ENCODE data around the gene CDHR5. TPM values are rescaled to one million over a fixed set of nuclear protein-coding genes. Genes with fewer than 3 reads are reported as not detected.

The CDHR5 gene
- total and polyA plus RNA-seq, 2 experiments from 2014 or later: 114 to 166 TPM

GRCh38 chr11:637593-638521, 13.1 kb upstream of the CDHR5 start:
- Histone ChIP-seq H3K79me2 (no peaks in the 10 kb centered on the region), H4K20me1 (ENCODE audit: insufficient read depth, poor library complexity, severe bottlenecking) (peaks cover 43% of the 10 kb centered on the region), H3K4me2 (peak overlapping the region; percentile 82), H3K9me2 (replicated peaks; ENCODE audit: insufficient read depth) (no peaks in the 10 kb centered on the region), H2AFZ (no peak overlapping the region), H3K4me3 (no peak overlapping the region), H3K27ac (no peak overlapping the region), H3K9me3 (ENCODE audit: low read depth) (no peaks in the 10 kb centered on the region), H3K36me3 (replicated peaks; ENCODE audit: insufficient read depth, low read depth) (no peaks in the 10 kb centered on the region), H3K4me1 (ENCODE audit: insufficient read depth) (peaks cover 22% of the 10 kb centered on the region), H3K27me3 (peaks cover 40% of the 10 kb centered on the region)
- 16% methylated on average over 38 of the region's 55 CpGs for WGBS (ENCODE audit: low lambda C conversion rate, missing lambda C conversion rate)
- TF ChIP-seq CTCF (IDR thresholded peaks at IDR 0.05; ENCODE audit: poor library complexity) (no peak), EZH2phosphoT487 (IDR thresholded peaks at IDR 0.05; ENCODE audit: low read depth, severe bottlenecking, unreplicated experiment) (peak; percentile 36), EZH2 (IDR thresholded peaks at IDR 0.05; ENCODE audit: borderline replicate concordance) (peak; percentile 91)
- peak; percentile 20 for DNase-seq (ENCODE audit: low spot score)

- TF ChIP-seq EZH2 (IDR thresholded peaks at IDR 0.05; ENCODE audit: borderline replicate concordance) (no peak), EZH2phosphoT487 (IDR thresholded peaks at IDR 0.05; ENCODE audit: low read depth, severe bottlenecking, unreplicated experiment) (no peak), CTCF (IDR thresholded peaks at IDR 0.05; ENCODE audit: poor library complexity) (no peak)
- no peak for DNase-seq (ENCODE audit: low spot score)
- Histone ChIP-seq H2AFZ (no peak overlapping the region), H3K9me2 (replicated peaks; ENCODE audit: insufficient read depth) (no peaks in the 10 kb centered on the region), H3K4me2 (peak overlapping the region; percentile 82), H3K79me2 (no peaks in the 10 kb centered on the region), H3K27ac (no peak overlapping the region), H4K20me1 (ENCODE audit: insufficient read depth, poor library complexity, severe bottlenecking) (peaks cover 43% of the 10 kb centered on the region), H3K9me3 (ENCODE audit: low read depth) (no peaks in the 10 kb centered on the region), H3K4me3 (no peak overlapping the region), H3K36me3 (replicated peaks; ENCODE audit: insufficient read depth, low read depth) (no peaks in the 10 kb centered on the region), H3K27me3 (peaks cover 40% of the 10 kb centered on the region), H3K4me1 (ENCODE audit: insufficient read depth) (peaks cover 22% of the 10 kb centered on the region)
- WGBS (ENCODE audit: low lambda C conversion rate, missing lambda C conversion rate): no CpG with 5 or more reads among the region's 34 CpGs
These were observed 12.5 kb upstream of the CDHR5 start for GRCh38 chr11:637333-637592.

- H3K9me3 ChIP-seq (ENCODE audit: low read depth): no peaks in the 10 kb centered on the region
- peak within 1 kb of the TSS; percentile 82 for H3K4me2 ChIP-seq
- no peak within 1 kb of the TSS for H3K27ac ChIP-seq
- no peak within 1 kb of the TSS for H2AFZ ChIP-seq
- no peaks in the 10 kb centered on the region for H3K79me2 ChIP-seq
- peaks cover 43% of the 10 kb centered on the region for H4K20me1 ChIP-seq (ENCODE audit: insufficient read depth, poor library complexity, severe bottlenecking)
- no peak for TF ChIP-seq EZH2 (IDR thresholded peaks at IDR 0.05; ENCODE audit: borderline replicate concordance)
- no peak for TF ChIP-seq CTCF (IDR thresholded peaks at IDR 0.05; ENCODE audit: poor library complexity)
- TF ChIP-seq EZH2phosphoT487 (IDR thresholded peaks at IDR 0.05; ENCODE audit: low read depth, severe bottlenecking, unreplicated experiment): no peak
- no peak within 1 kb of the TSS for H3K4me3 ChIP-seq
- H3K4me1 ChIP-seq (ENCODE audit: insufficient read depth): peaks cover 22% of the 10 kb centered on the region
- DNase-seq (ENCODE audit: low spot score): peak; percentile 66
- H3K36me3 ChIP-seq (replicated peaks; ENCODE audit: insufficient read depth, low read depth): no peaks in the 10 kb centered on the region
- no peaks in the 10 kb centered on the region for H3K9me2 ChIP-seq (replicated peaks; ENCODE audit: insufficient read depth)
- H3K27me3 ChIP-seq: peaks cover 40% of the 10 kb centered on the region
- WGBS (ENCODE audit: low lambda C conversion rate, missing lambda C conversion rate): 25% methylated on average over 41 of the region's 100 CpGs
These were observed 12.0 kb upstream of the CDHR5 start, which contains the start of gene DRD4 for GRCh38 chr11:636511-637332. DRD4 (plus strand) TSS chr11:637269; CDS start chr11:637305, 36 bp downstream.
